Measurements from ENCODE around the gene FSTL5.
"Not testable (repeated sequence)": the region's sequence is repeated elsewhere in the genome, so short reads cannot be mapped to it uniquely, and the experiment has no call there.

Gene FSTL5

GRCh38 chr4:162149644-162150043, 14.2 kb downstream of the FSTL5 start:
- no peak overlapping the region for H3K4me3 ChIP-seq (ENCODE audit: low read length)
- no CpG with 5 or more reads among the region's 2 CpGs for WGBS

GRCh38 chr4:162140051-162140683, 23.6 kb downstream of the FSTL5 start:
- no peak overlapping the region for H3K27ac ChIP-seq (ENCODE audit: low read depth, low read length)
- H3K4me3 ChIP-seq (ENCODE audit: low read length), result no peak overlapping the region
- no peaks in the 10 kb centered on the region for H3K36me3 ChIP-seq (ENCODE audit: insufficient read depth, low read length)
- no peaks in the 10 kb centered on the region for H3K9me3 ChIP-seq (ENCODE audit: insufficient read depth, low read depth, low read length)
- no peaks in the 10 kb centered on the region for H3K4me1 ChIP-seq (ENCODE audit: insufficient read depth, low read length)
- H3K27me3 ChIP-seq (ENCODE audit: insufficient read depth, low read length), result no peaks in the 10 kb centered on the region
- H3K9ac ChIP-seq (ENCODE audit: low read depth, low read length), result no peak overlapping the region

More at GRCh38 chr4:162149644-162150043, 14.2 kb downstream of the FSTL5 start:
- Histone ChIP-seq H3K9me3 (ENCODE audit: insufficient read depth, low read depth, low read length) (no peaks in the 10 kb centered on the region), H3K4me1 (ENCODE audit: insufficient read depth, low read length) (no peaks in the 10 kb centered on the region), H3K27ac (ENCODE audit: low read depth, low read length) (no peak overlapping the region), H3K9ac (ENCODE audit: low read depth, low read length) (no peak overlapping the region), H3K36me3 (ENCODE audit: insufficient read depth, low read length) (no peaks in the 10 kb centered on the region), H3K27me3 (ENCODE audit: insufficient read depth, low read length) (no peaks in the 10 kb centered on the region)

GRCh38 chr4:162139412-162139811, 24.4 kb downstream of the FSTL5 start:
- Histone ChIP-seq H3K27ac (ENCODE audit: low read depth, low read length) (no peak overlapping the region), H3K9me3 (ENCODE audit: insufficient read depth, low read depth, low read length) (no peaks in the 10 kb centered on the region), H3K27me3 (ENCODE audit: insufficient read depth, low read length) (no peaks in the 10 kb centered on the region), H3K9ac (ENCODE audit: low read depth, low read length) (no peak overlapping the region), H3K36me3 (ENCODE audit: insufficient read depth, low read length) (no peaks in the 10 kb centered on the region), H3K4me1 (ENCODE audit: insufficient read depth, low read length) (peaks cover 5% of the 10 kb centered on the region; the same call in 1 of the 2 replicates), H3K4me3 (ENCODE audit: low read length) (no peak overlapping the region)
- WGBS, result 85% methylated on average over 2 of the region's 2 CpGs

DNA sequence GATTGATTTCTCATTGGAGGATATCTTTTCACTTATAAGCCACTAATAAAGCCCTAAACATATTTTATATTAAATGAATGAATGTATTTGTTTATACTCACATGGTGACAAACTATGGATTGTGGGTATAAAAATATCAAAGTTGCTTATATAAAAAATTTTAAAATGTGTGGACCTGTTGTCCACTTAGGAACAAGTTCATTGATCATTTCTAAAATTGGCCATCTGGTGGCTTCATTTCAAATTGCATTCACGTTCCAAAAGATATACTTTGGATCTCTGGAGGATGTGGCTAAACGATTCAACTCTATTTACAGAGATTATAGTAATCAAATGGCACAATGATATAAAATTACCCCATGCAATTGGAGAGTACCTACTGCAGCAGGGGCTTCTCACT, 32.5 kb downstream of the FSTL5 start:
- Histone ChIP-seq H3K9me3 (ENCODE audit: insufficient read depth, low read depth, low read length) (no peaks in the 10 kb centered on the region), H3K9ac (ENCODE audit: low read depth, low read length) (no peak overlapping the region), H3K36me3 (ENCODE audit: insufficient read depth, low read length) (no peaks in the 10 kb centered on the region), H3K4me1 (ENCODE audit: insufficient read depth, low read length) (peaks cover 5% of the 10 kb centered on the region; the same call in 1 of the 2 replicates), H3K27me3 (ENCODE audit: insufficient read depth, low read length) (no peaks in the 10 kb centered on the region), H3K27ac (ENCODE audit: low read depth, low read length) (no peak overlapping the region), H3K4me3 (ENCODE audit: low read length) (no peak overlapping the region)
- 87% methylated on average over 2 of the region's 2 CpGs for WGBS

GRCh38 chr4:162126729-162127128, 37.1 kb downstream of the FSTL5 start:
- no peak overlapping the region for H3K4me3 ChIP-seq (ENCODE audit: low read length)
- 66% methylated on average over 3 of the region's 3 CpGs for WGBS
- no peaks in the 10 kb centered on the region for H3K27me3 ChIP-seq (ENCODE audit: insufficient read depth, low read length)
- no peaks in the 10 kb centered on the region for H3K4me1 ChIP-seq (ENCODE audit: insufficient read depth, low read length)
- H3K27ac ChIP-seq (ENCODE audit: low read depth, low read length), result no peak overlapping the region
- H3K9me3 ChIP-seq (ENCODE audit: insufficient read depth, low read depth, low read length), result no peaks in the 10 kb centered on the region
- no peak overlapping the region for H3K9ac ChIP-seq (ENCODE audit: low read depth, low read length)
- no peaks in the 10 kb centered on the region for H3K36me3 ChIP-seq (ENCODE audit: insufficient read depth, low read length)

GRCh38 chr4:162117051-162117450, 46.7 kb downstream of the FSTL5 start:
- WGBS, result 95% methylated on average over 2 of the region's 2 CpGs
- peak overlapping the region; percentile 30 for H3K27ac ChIP-seq (ENCODE audit: low read depth, low read length)

GRCh38 chr4:162116095-162116779, 47.6 kb downstream of the FSTL5 start:
- H3K27ac ChIP-seq (ENCODE audit: low read depth, low read length), result peak overlapping the region; percentile 55

More at GRCh38 chr4:162117051-162117450, 46.7 kb downstream of the FSTL5 start:
- Histone ChIP-seq H3K27me3 (ENCODE audit: insufficient read depth, low read length) (no peaks in the 10 kb centered on the region), H3K9me3 (ENCODE audit: insufficient read depth, low read depth, low read length) (no peaks in the 10 kb centered on the region), H3K4me3 (ENCODE audit: low read length) (no peak overlapping the region), H3K9ac (ENCODE audit: low read depth, low read length) (no peak overlapping the region), H3K36me3 (ENCODE audit: insufficient read depth, low read length) (no peaks in the 10 kb centered on the region), H3K4me1 (ENCODE audit: insufficient read depth, low read length) (peaks cover 45% of the 10 kb centered on the region)

GRCh38 chr4:162115333-162115732, 48.5 kb downstream of the FSTL5 start:
- Histone ChIP-seq H3K4me3 (ENCODE audit: low read length) (no peak overlapping the region), H3K27me3 (ENCODE audit: insufficient read depth, low read length) (no peaks in the 10 kb centered on the region), H3K9me3 (ENCODE audit: insufficient read depth, low read depth, low read length) (no peaks in the 10 kb centered on the region), H3K4me1 (ENCODE audit: insufficient read depth, low read length) (peaks cover 45% of the 10 kb centered on the region), H3K9ac (ENCODE audit: low read depth, low read length) (no peak overlapping the region), H3K27ac (ENCODE audit: low read depth, low read length) (no peak overlapping the region), H3K36me3 (ENCODE audit: insufficient read depth, low read length) (no peaks in the 10 kb centered on the region)
- WGBS, result 82% methylated on average over 3 of the region's 3 CpGs

More at GRCh38 chr4:162116095-162116779, 47.6 kb downstream of the FSTL5 start:
- Histone ChIP-seq H3K9ac (ENCODE audit: low read depth, low read length) (no peak overlapping the region), H3K4me1 (ENCODE audit: insufficient read depth, low read length) (peaks cover 45% of the 10 kb centered on the region), H3K4me3 (ENCODE audit: low read length) (no peak overlapping the region), H3K9me3 (ENCODE audit: insufficient read depth, low read depth, low read length) (no peaks in the 10 kb centered on the region), H3K36me3 (ENCODE audit: insufficient read depth, low read length) (no peaks in the 10 kb centered on the region), H3K27me3 (ENCODE audit: insufficient read depth, low read length) (no peaks in the 10 kb centered on the region)
- WGBS, result 69% methylated on average over 13 of the region's 13 CpGs

DNA sequence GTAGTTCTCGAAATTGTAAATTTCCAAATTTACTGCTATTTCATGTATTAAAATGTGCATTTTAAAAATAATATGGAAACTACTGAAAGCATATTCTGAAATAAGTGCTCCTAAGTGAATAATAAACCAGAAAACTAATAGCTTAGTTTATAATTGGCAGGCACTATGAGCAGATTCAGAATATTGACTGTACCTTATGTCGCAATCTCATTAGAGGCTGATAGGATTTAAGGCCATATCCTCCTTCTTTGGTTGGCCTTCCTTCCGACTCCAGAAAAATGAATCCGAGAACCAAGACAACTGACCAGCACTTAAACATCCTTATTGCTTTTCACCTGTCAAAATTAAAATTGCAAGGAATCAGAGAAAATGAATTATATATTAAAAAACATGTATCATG, 52.7 kb downstream of the FSTL5 start:
- no peak overlapping the region for H3K4me3 ChIP-seq (ENCODE audit: low read length)
- H3K9ac ChIP-seq (ENCODE audit: low read depth, low read length), result no peak overlapping the region
- WGBS, result 95% methylated on average over 3 of the region's 4 CpGs
- no peaks in the 10 kb centered on the region for H3K9me3 ChIP-seq (ENCODE audit: insufficient read depth, low read depth, low read length)
- H3K36me3 ChIP-seq (ENCODE audit: insufficient read depth, low read length), result no peaks in the 10 kb centered on the region
- H3K4me1 ChIP-seq (ENCODE audit: insufficient read depth, low read length), result peaks cover 41% of the 10 kb centered on the region
- no peak overlapping the region for H3K27ac ChIP-seq (ENCODE audit: low read depth, low read length)
- no peaks in the 10 kb centered on the region for H3K27me3 ChIP-seq (ENCODE audit: insufficient read depth, low read length)

GRCh38 chr4:162104459-162105124, 59.2 kb downstream of the FSTL5 start:
- Histone ChIP-seq H3K36me3 (ENCODE audit: insufficient read depth, low read length) (no peaks in the 10 kb centered on the region), H3K9ac (ENCODE audit: low read depth, low read length) (no peak overlapping the region), H3K4me3 (ENCODE audit: low read length) (peak overlapping the region; percentile 28), H3K27me3 (ENCODE audit: insufficient read depth, low read length) (no peaks in the 10 kb centered on the region), H3K4me1 (ENCODE audit: insufficient read depth, low read length) (peaks cover 62% of the 10 kb centered on the region), H3K9me3 (ENCODE audit: insufficient read depth, low read depth, low read length) (0 out of 2 replicates have a peak, but pooled peaks cover 3% of the 10 kb centered on the region), H3K27ac (ENCODE audit: low read depth, low read length) (peak overlapping the region; percentile 96; the same call in 1 of the 2 replicates)
- WGBS, result 91% methylated on average over 3 of the region's 5 CpGs

GRCh38 chr4:162103908-162104307, 59.9 kb downstream of the FSTL5 start:
- not testable (repeated sequence) for H3K36me3 ChIP-seq (ENCODE audit: insufficient read depth, low read length); H3K4me3 ChIP-seq (ENCODE audit: low read length); H3K27me3 ChIP-seq (ENCODE audit: insufficient read depth, low read length); H3K9ac ChIP-seq (ENCODE audit: low read depth, low read length); H3K9me3 ChIP-seq (ENCODE audit: insufficient read depth, low read depth, low read length)
- peak overlapping the region; percentile 96; the same call in 1 of the 2 replicates for H3K27ac ChIP-seq (ENCODE audit: low read depth, low read length)
- peaks cover 62% of the 10 kb centered on the region for H3K4me1 ChIP-seq (ENCODE audit: insufficient read depth, low read length)
- 94% methylated on average over 12 of the region's 12 CpGs for WGBS
